ENCODE data around the gene SNRNP48.

Gene SNRNP48

GRCh38 chr6:7589949-7590917 is at the start of gene SNRNP48:
Gene SNRNP48 (plus strand): TSS chr6:7590198. CDS start chr6:7590258, 60 bp downstream.
- TF ChIP-seq CTCF (IDR thresholded peaks at IDR 0.05), result no peak

GRCh38 chr6:7540595-7540994 is 49.4 kb upstream of the SNRNP48 start:
- TF ChIP-seq CTCF (IDR thresholded peaks at IDR 0.05), result no peak

- TF ChIP-seq CTCF (IDR thresholded peaks at IDR 0.05), result no peak
Measured at GRCh38 chr6:7541175-7542064, 48.6 kb upstream of the SNRNP48 start, which contains the start of gene DSP. Gene DSP (plus strand): TSS chr6:7541671. CDS start chr6:7541916, 245 bp downstream.

- TF ChIP-seq CTCF (IDR thresholded peaks at IDR 0.05), result no peak
Measured at GRCh38 chr6:7542065-7542873, 47.7 kb upstream of the SNRNP48 start.

GRCh38 chr6:7542874-7543624 is 46.9 kb upstream of the SNRNP48 start:
- no peak for TF ChIP-seq CTCF (IDR thresholded peaks at IDR 0.05)

GRCh38 chr6:7543789-7544424 is 46.1 kb upstream of the SNRNP48 start:
- TF ChIP-seq CTCF (IDR thresholded peaks at IDR 0.05), result no peak

Measured in LNCAP (cell line).